HEK293 (cell line): ENCODE data around the gene MAPK11.

Experiments used
- CTCF ChIA-PET: fragments of 350-600 bp; formaldehyde crosslinking; extraction: SDS; loops from one replicate; lab custom pipeline; 2021; ENCODE audit warnings: antibody characterized with exemption; lab: Yijun Ruan, JAX
- POLR2A ChIA-PET: fragments of 300-600 bp; formaldehyde crosslinking; extraction: SDS; loops from one replicate; lab custom pipeline; 2020; ENCODE audit warnings: antibody characterized with exemption, inconsistent platforms; lab: Yijun Ruan, JAX
- H3K27ac ChIP-seq: fragments of 200-500 bp; sonication (Bioruptor generic); 2 replicates; pipeline ENCODE4 v1.5.1; 2014; ENCODE audit warnings: low read depth, low read length, control low read depth, inconsistent platforms; ENCODE audit errors: extremely low read depth
- H3K36me3 ChIP-seq, 2 experiments: fragments of 200-500 bp in 1 of 2; sonication (Bioruptor generic) in 1 of 2; 1 replicate in 1 of 2; 2 replicates in 1 of 2; pipeline ENCODE4 v1.5.1; 2014 to 2017; ENCODE audit warnings: inconsistent platforms in 2 of 2, low read length in 2 of 2; ENCODE audit not compliant: control insufficient read depth in 2 of 2, insufficient read depth in 1 of 2
- H3K4me1 ChIP-seq: fragments of 200-500 bp; sonication (Bioruptor generic); 2 replicates; pipeline ENCODE4 v1.5.1; 2014; ENCODE audit warnings: mild to moderate bottlenecking, low read length, inconsistent platforms; ENCODE audit not compliant: control insufficient read depth, insufficient read depth
- H3K4me3 ChIP-seq: 2 replicates; pipeline ENCODE4 v1.5.1; 2011; ENCODE audit warnings: low read depth, mild to moderate bottlenecking, control low read depth, low read length, moderate library complexity
- H3K9me3 ChIP-seq: fragments of 200-500 bp; sonication (Bioruptor generic); 2 replicates; pipeline ENCODE4 v1.5.1; 2014; ENCODE audit warnings: low read depth, low read length, inconsistent platforms; ENCODE audit not compliant: control insufficient read depth, insufficient read depth
- BCL11A ChIP-seq: fragments of 450-650 bp; formaldehyde crosslinking; IDR thresholded peaks from 2 replicates; pipeline ENCODE4 v1.5.1; 2016; ENCODE audit warnings: low read depth, missing biosample characterization, missing genetic modification characterization
- BCL11B ChIP-seq: fragments of 450-650 bp; formaldehyde crosslinking; IDR thresholded peaks from 2 replicates; pipeline ENCODE4 v1.5.1; 2016; ENCODE audit warnings: low read depth, missing biosample characterization, missing genetic modification characterization
- GLIS2 ChIP-seq: fragments of 450-650 bp; formaldehyde crosslinking; IDR thresholded peaks from 2 replicates; pipeline ENCODE4 v1.5.1; 2016; ENCODE audit warnings: missing biosample characterization, missing genetic modification characterization
- KLF1 ChIP-seq: fragments of 450-650 bp; formaldehyde crosslinking; IDR thresholded peaks from 2 replicates; pipeline ENCODE4 v1.5.1; 2016; ENCODE audit warnings: missing biosample characterization, missing genetic modification characterization
- PRDM10 ChIP-seq: fragments of 450-650 bp; formaldehyde crosslinking; IDR thresholded peaks from 2 replicates; pipeline ENCODE4 v1.5.1; 2016; ENCODE audit warnings: missing biosample characterization, missing genetic modification characterization
- PRDM2 ChIP-seq: fragments of 450-650 bp; formaldehyde crosslinking; IDR thresholded peaks from 2 replicates; pipeline ENCODE4 v1.5.1; 2016; ENCODE audit warnings: missing biosample characterization, missing genetic modification characterization, borderline replicate concordance
- REST ChIP-seq: fragments of 450-650 bp; formaldehyde crosslinking; IDR thresholded peaks from 2 replicates; pipeline ENCODE4 v1.5.1; 2016; ENCODE audit warnings: missing biosample characterization, missing genetic modification characterization
- SP2 ChIP-seq: fragments of 450-650 bp; formaldehyde crosslinking; IDR thresholded peaks from 2 replicates; pipeline ENCODE4 v1.5.1; 2016; ENCODE audit warnings: missing biosample characterization, missing genetic modification characterization
- ZBTB20 ChIP-seq: fragments of 450-650 bp; formaldehyde crosslinking; IDR thresholded peaks from 2 replicates; pipeline ENCODE4 v1.5.1; 2016; ENCODE audit warnings: missing biosample characterization, missing genetic modification characterization
- ZBTB44 ChIP-seq: fragments of 450-650 bp; IDR thresholded peaks from 2 replicates; pipeline ENCODE4 v1.5.1; 2018; ENCODE audit warnings: missing biosample characterization, mild to moderate bottlenecking, missing genetic modification characterization
- ZNF341 ChIP-seq: fragments of 450-650 bp; formaldehyde crosslinking; IDR thresholded peaks from 2 replicates; pipeline ENCODE4; 2016; ENCODE audit warnings: low read depth, missing biosample characterization, missing genetic modification characterization
- ZNF473 ChIP-seq: fragments of 450-650 bp; formaldehyde crosslinking; IDR thresholded peaks from 2 replicates; pipeline ENCODE4 v1.5.1; 2017; ENCODE audit warnings: missing biosample characterization, missing genetic modification characterization
- ZNF530 ChIP-seq: fragments of 450-650 bp; formaldehyde crosslinking; IDR thresholded peaks from 2 replicates; pipeline ENCODE4 v1.5.1; 2016; ENCODE audit warnings: low read depth, missing biosample characterization, missing genetic modification characterization
- ZNF626 ChIP-seq: fragments of 450-650 bp; sonication (Bioruptor Pico); formaldehyde crosslinking; IDR thresholded peaks from 2 replicates; pipeline ENCODE4 v1.5.1; 2018; ENCODE audit warnings: missing biosample characterization, missing genetic modification characterization, inconsistent platforms
- ZNF785 ChIP-seq: fragments of 450-650 bp; formaldehyde crosslinking; IDR thresholded peaks from 2 replicates; pipeline ENCODE4 v1.5.1; 2016; ENCODE audit warnings: missing biosample characterization, missing genetic modification characterization
- TF ChIP-seq, protein P1 (sequence below): IDR thresholded peaks from 2 replicates; pipeline ENCODE4 v1.6.1; 2011; ENCODE audit warnings: mild to moderate bottlenecking, low read depth, low read length, borderline replicate concordance

MAPK11 gene

DNA sequence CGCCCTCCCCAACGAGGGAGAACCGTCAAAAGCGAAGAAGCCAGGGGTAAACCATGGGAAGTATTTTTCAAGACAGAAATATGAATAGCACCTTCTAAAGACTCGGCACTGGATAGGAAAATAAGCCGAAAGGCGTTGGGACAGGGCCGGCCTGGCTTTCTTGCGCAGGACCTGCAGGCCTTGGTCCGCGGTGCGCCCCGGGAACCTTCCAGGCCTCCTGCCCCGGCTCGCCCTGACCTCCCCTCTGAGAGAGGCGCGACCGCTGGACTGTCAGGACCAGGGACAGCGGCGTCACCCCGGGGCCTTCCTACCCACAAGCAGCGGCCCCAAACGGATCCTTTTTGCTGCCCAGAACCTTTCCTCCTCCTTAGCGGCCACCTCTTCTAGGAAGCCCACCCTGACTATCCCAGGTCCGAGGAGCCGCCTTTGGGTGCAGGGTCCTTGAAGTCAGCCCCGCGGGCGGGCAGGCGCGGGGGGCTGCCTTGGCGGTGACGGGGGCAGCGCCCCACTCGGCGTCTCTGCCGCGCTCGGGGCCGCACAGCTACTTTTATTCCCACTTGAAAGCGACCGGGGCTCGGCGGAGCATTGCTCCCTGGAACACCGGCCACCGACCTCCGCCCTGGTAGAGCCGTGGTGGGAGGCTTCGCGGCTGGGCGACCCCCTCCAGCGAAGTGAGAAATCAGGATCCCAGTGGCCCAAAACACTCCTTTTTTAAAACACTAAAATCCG is 650 bp upstream of the MAPK11 start (continued):
- TF ChIP-seq REST (tag by site-specific recombination) (peak; percentile 98), ZNF473 (tag by site-specific recombination) (no peak), PRDM2 (tag by site-specific recombination) (no peak), ZBTB20 (peak; percentile 77; the same call in 1 of the 2 replicates), ZNF530 (tag by site-specific recombination) (no peak)
- TF ChIP-seq, all 188 proteins: peak for 13

DNA sequence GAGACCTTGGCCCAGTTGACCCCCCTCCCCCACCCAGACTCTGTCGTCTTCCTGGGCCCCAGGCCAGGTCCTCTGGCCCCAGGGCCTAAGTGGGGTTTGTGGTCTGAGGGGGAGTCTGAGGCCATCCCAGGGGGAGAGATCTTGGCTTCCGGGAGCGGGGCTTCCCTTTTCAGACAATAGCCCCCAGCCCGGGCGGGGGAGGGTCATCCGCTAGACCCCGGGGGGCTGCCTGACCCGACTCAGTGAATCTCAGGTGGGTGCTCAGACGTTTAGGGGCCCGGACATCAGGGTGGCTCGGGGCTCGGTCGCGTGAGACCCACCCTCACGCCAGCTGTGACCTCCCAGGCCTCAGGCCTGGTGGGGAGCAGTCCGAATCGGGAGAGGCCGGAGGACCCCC is 609 bp downstream of the MAPK11 start:
- Histone ChIP-seq H3K4me1 (peaks cover 14% of the 10 kb centered on the region), H3K4me3 (peak overlapping the region; percentile 47), H3K27ac (no peak overlapping the region), H3K36me3 (peaks cover 0 to 5% of the 10 kb centered on the region in 2 experiments; a peak in 1 of 3 replicates), H3K9me3 (no peaks in the 10 kb centered on the region)
- TF ChIP-seq ZNF341 (tag by site-specific recombination) (peak; percentile 54; the same call in 1 of the 2 replicates), BCL11A (peak; percentile 82), GLIS2 (tag by site-specific recombination) (peak; percentile 60), BCL11B (tag by site-specific recombination) (peak; percentile 84; the same call in 1 of the 2 replicates), ZBTB20 (no peak), PRDM10 (peak; percentile 47), ZNF626 (no peak), ZNF785 (tag by site-specific recombination) (no peak), KLF1 (tag by site-specific recombination) (0 out of 2 replicates have a peak, but pooled peaks have one; percentile 12), ZBTB44 (tag by site-specific recombination) (no peak), SP2 (tag by site-specific recombination) (peak; percentile 5; the same call in 1 of the 2 replicates)
- TF ChIP-seq, protein P1, sequence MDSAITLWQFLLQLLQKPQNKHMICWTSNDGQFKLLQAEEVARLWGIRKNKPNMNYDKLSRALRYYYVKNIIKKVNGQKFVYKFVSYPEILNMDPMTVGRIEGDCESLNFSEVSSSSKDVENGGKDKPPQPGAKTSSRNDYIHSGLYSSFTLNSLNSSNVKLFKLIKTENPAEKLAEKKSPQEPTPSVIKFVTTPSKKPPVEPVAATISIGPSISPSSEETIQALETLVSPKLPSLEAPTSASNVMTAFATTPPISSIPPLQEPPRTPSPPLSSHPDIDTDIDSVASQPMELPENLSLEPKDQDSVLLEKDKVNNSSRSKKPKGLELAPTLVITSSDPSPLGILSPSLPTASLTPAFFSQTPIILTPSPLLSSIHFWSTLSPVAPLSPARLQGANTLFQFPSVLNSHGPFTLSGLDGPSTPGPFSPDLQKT: no peak
- CTCF ChIA-PET: interaction anchor here (1.0 kb wide), 1 partner anchor 72 kb away, joined by 3 read pairs; no protein-coding TSS in a partner anchor
- POLR2A ChIA-PET: interaction anchor here (1.3 kb wide), 1 partner anchor 12 kb away, joined by 3 read pairs; no protein-coding TSS in a partner anchor
